ENCODE results near the gene TWSG1.
"Not testable (repeated sequence)": the region's sequence is repeated elsewhere in the genome, so short reads cannot be mapped to it uniquely, and the experiment has no call there.

The TWSG1 gene

DNA sequence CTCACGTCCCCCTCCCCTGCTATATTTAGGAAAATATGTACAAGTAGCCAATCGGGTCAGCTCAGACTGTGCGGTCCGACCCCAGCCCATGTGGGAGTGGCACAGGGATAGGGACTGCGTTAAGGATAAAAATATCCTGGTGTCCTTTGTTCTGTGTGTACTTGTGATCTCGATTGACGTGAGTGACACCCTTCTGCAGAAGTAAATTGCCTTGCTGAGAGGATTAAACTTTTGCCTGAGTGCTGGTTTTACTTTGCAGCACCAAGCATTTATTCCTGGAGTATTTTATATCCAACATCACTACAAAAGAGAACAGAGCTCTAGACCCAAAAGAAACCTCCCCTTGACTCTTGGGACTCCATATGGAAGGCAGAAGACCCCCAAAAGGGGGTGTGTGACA is 112.8 kb downstream of the TWSG1 start:
- no peak overlapping the region for H3K9ac ChIP-seq (ENCODE audit: low read depth, low read length, poor library complexity, severe bottlenecking)
- no peaks in the 10 kb centered on the region; the same call in 1 of the 2 replicates for H3K9me3 ChIP-seq (ENCODE audit: insufficient read depth, low read depth, low read length)

DNA sequence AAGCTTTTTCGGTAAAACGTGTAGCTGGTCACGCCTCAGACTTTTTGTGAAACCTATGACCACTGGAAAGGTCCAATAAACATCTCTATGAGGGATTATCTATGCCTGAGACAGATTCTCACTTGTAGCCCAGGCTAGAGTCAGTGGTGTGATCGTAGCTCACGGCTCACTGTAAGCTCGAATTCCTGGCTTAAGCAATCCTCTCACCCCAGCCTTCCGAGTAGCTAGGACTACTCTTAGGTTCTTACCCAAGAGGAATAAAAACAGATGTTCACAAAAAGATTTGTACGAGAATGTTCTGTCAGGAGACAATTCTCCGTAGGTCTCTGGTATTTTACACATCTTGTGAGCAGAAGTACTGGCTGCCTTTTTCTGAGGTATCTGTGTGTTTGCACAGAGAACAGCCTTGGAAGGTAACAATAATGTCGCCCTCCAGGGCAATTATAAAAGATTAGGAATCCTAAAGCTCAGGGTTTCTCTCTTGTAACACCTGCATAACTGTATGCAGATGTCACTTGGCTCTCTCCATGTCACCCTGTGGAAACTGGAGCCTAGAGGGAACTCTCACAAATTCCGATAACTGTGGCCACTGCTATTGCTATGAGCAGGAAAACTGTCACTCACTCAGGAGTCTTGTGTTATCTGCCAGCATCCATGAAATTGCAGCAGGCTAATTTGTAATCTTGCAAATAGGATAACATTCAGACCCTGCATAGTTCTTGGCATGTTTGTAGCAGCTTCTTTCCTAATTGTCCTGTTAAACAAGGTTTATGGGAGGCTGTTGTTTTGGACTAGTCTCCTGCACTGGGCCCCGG is 115.2 kb downstream of the TWSG1 start:
- Histone ChIP-seq H3K9ac (ENCODE audit: low read depth, low read length, poor library complexity, severe bottlenecking) (no peak overlapping the region), H3K4me1 (ENCODE audit: insufficient read depth, low read length, poor library complexity, severe bottlenecking) (no peaks in the 10 kb centered on the region), H3K27me3 (ENCODE audit: insufficient read depth, low read length, poor library complexity, severe bottlenecking) (peaks cover 3% of the 10 kb centered on the region), H3K79me2 (ENCODE audit: insufficient read depth, low read length) (no peaks in the 10 kb centered on the region), H3K4me2 (ENCODE audit: low read depth, low read length, poor library complexity, severe bottlenecking) (no peak overlapping the region), H3K36me3 (ENCODE audit: insufficient read depth, low read length) (no peaks in the 10 kb centered on the region), H3K9me2 (replicated peaks; ENCODE audit: low read depth, low read length) (no peaks in the 10 kb centered on the region), H2AFZ (ENCODE audit: low read length) (no peak overlapping the region), H3K4me3 (ENCODE audit: low read length, poor library complexity, severe bottlenecking) (no peak overlapping the region), H3K9me3 (ENCODE audit: insufficient read depth, low read depth, low read length) (no peaks in the 10 kb centered on the region; the same call in 1 of the 2 replicates), H3F3A (ENCODE audit: low read depth) (no peaks in the 10 kb centered on the region), H4K20me1 (ENCODE audit: insufficient read depth, low read length, poor library complexity, severe bottlenecking) (no peaks in the 10 kb centered on the region)
- TF ChIP-seq EZH2phosphoT487 (IDR thresholded peaks at IDR 0.05; ENCODE audit: borderline replicate concordance), result no peak
- TF ChIP-seq, protein P1, sequence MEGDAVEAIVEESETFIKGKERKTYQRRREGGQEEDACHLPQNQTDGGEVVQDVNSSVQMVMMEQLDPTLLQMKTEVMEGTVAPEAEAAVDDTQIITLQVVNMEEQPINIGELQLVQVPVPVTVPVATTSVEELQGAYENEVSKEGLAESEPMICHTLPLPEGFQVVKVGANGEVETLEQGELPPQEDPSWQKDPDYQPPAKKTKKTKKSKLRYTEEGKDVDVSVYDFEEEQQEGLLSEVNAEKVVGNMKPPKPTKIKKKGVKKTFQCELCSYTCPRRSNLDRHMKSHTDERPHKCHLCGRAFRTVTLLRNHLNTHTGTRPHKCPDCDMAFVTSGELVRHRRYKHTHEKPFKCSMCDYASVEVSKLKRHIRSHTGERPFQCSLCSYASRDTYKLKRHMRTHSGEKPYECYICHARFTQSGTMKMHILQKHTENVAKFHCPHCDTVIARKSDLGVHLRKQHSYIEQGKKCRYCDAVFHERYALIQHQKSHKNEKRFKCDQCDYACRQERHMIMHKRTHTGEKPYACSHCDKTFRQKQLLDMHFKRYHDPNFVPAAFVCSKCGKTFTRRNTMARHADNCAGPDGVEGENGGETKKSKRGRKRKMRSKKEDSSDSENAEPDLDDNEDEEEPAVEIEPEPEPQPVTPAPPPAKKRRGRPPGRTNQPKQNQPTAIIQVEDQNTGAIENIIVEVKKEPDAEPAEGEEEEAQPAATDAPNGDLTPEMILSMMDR (conservative IDR thresholded peaks at IDR 0.05; ENCODE audit: low read length), result no peak

More for the DNA sequence above, 112.8 kb downstream of the TWSG1 start:
- TF ChIP-seq, protein P1 (conservative IDR thresholded peaks at IDR 0.05; ENCODE audit: low read length), result no peak
- no peak for TF ChIP-seq EZH2phosphoT487 (IDR thresholded peaks at IDR 0.05; ENCODE audit: borderline replicate concordance)
- Histone ChIP-seq H3F3A (ENCODE audit: low read depth) (no peaks in the 10 kb centered on the region), H3K4me3 (ENCODE audit: low read length, poor library complexity, severe bottlenecking) (no peak overlapping the region), H4K20me1 (ENCODE audit: insufficient read depth, low read length, poor library complexity, severe bottlenecking) (no peaks in the 10 kb centered on the region), H3K79me2 (ENCODE audit: insufficient read depth, low read length) (no peaks in the 10 kb centered on the region), H3K4me1 (ENCODE audit: insufficient read depth, low read length, poor library complexity, severe bottlenecking) (no peaks in the 10 kb centered on the region), H3K9me2 (replicated peaks; ENCODE audit: low read depth, low read length) (no peaks in the 10 kb centered on the region), H2AFZ (ENCODE audit: low read length) (no peak overlapping the region), H3K27me3 (ENCODE audit: insufficient read depth, low read length, poor library complexity, severe bottlenecking) (peaks cover 3% of the 10 kb centered on the region), H3K4me2 (ENCODE audit: low read depth, low read length, poor library complexity, severe bottlenecking) (no peak overlapping the region), H3K36me3 (ENCODE audit: insufficient read depth, low read length) (no peaks in the 10 kb centered on the region)

DNA sequence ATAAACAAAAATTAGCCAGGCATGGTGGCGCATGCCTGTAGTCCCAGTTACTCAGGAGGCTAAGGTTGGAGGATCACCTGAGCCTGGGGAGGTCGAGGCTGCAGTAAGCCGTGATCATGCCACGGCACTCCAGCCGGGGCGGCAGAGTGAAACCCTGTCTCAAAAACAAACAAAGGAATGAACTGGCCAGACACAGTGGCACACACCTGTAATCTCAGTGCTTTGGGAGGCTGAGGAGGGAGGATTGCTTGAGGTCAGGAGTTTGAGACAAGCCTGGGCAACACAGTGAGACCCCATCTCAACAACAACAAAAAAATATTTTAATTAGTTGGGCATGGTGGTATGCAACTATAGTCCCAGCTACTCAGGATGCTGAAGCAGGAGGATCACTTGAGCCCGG is 116.3 kb downstream of the TWSG1 start:
- not testable (repeated sequence) for H3K36me3 ChIP-seq (ENCODE audit: insufficient read depth, low read length); H4K20me1 ChIP-seq (ENCODE audit: insufficient read depth, low read length, poor library complexity, severe bottlenecking); H3F3A ChIP-seq (ENCODE audit: low read depth); H3K4me2 ChIP-seq (ENCODE audit: low read depth, low read length, poor library complexity, severe bottlenecking); H2AFZ ChIP-seq (ENCODE audit: low read length); H3K9me3 ChIP-seq (ENCODE audit: insufficient read depth, low read depth, low read length); H3K4me1 ChIP-seq (ENCODE audit: insufficient read depth, low read length, poor library complexity, severe bottlenecking); H3K9me2 ChIP-seq (replicated peaks; ENCODE audit: low read depth, low read length); H3K4me3 ChIP-seq (ENCODE audit: low read length, poor library complexity, severe bottlenecking); H3K9ac ChIP-seq (ENCODE audit: low read depth, low read length, poor library complexity, severe bottlenecking); H3K79me2 ChIP-seq (ENCODE audit: insufficient read depth, low read length); H3K27me3 ChIP-seq (ENCODE audit: insufficient read depth, low read length, poor library complexity, severe bottlenecking)
